Astrocyte of the cerebellum (primary cell): ENCODE data around the gene ADGRB3.
A peak's percentile ranks its signal among the peaks of the same experiment; 100 is the strongest.

ENCODE experiments used
- DNase-seq: peaks from one replicate; pipeline ENCODE4 v3.0.0-alpha.2; 2011; ENCODE audit warnings: low read depth
- H3K4me3 ChIP-seq: 2 replicates; pipeline ENCODE4 v1.5.1; 2011; ENCODE audit warnings: mild to moderate bottlenecking, low read depth, low read length, moderate library complexity
- CTCF ChIP-seq: IDR thresholded peaks from 2 replicates; pipeline ENCODE4 v1.5.1; 2012; ENCODE audit warnings: low read length, low read depth, moderate library complexity, mild to moderate bottlenecking; ENCODE audit errors: missing control alignments
- in situ Hi-C: cut with HindIII; loops from 2 replicates; pipeline ENCODE4 v1.10.0; 2017; ENCODE audit warnings: low sequenced_read_pairs

The ADGRB3 gene

GRCh38 chr6:69263297-69263696, 628.2 kb downstream of the ADGRB3 start:
- DNase-seq = no peak
- H3K4me3 ChIP-seq = no peak overlapping the region
- TF ChIP-seq CTCF = no peak
- in situ Hi-C loops = no loop called here

- DNase-seq = no peak
- no peak for TF ChIP-seq CTCF
- in situ Hi-C loops = no loop called here
- H3K4me3 ChIP-seq = no peak overlapping the region
These were observed 630.0 kb downstream of the ADGRB3 start for GRCh38 chr6:69265090-69265489.

- no peak overlapping the region for H3K4me3 ChIP-seq
- DNase-seq = no peak
- in situ Hi-C loops = no loop called here
- TF ChIP-seq CTCF = no peak
These were observed 630.6 kb downstream of the ADGRB3 start for GRCh38 chr6:69265706-69266105.

- DNase-seq = no peak
- in situ Hi-C loops = no loop called here
- TF ChIP-seq CTCF = no peak
- no peak overlapping the region for H3K4me3 ChIP-seq
These were observed 641.1 kb downstream of the ADGRB3 start for GRCh38 chr6:69276204-69276603.

DNA sequence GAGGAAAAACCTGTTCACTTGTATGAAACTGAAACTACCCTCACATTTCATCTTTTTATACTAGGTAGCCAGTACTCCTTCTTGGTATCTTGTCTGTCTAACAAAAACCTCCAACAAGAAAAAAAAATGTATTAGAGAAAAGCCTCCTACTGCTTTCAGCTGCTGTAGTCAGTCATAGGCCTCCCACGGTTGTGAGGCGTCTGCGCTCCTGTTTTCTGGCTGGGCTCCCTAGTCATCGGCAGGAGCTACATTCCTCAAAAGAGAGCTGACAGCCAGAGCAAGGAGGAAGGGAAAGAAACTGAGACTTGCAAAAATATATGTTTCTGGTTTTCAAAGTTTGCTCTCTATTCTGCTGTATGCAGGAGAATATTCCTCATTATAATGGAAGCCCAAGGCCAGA, 644.7 kb downstream of the ADGRB3 start:
- in situ Hi-C loops = no loop called here
- TF ChIP-seq CTCF = no peak
- H3K4me3 ChIP-seq = no peak overlapping the region
- DNase-seq = peak; percentile 23

- in situ Hi-C loops = no loop called here
- no peak overlapping the region for H3K4me3 ChIP-seq
- no peak for DNase-seq
- no peak for TF ChIP-seq CTCF
These were observed 645.8 kb downstream of the ADGRB3 start for GRCh38 chr6:69280858-69281257.

- DNase-seq = no peak
- in situ Hi-C loops = no loop called here
These were observed 649.2 kb downstream of the ADGRB3 start for GRCh38 chr6:69284176-69284730.

More at GRCh38 chr6:69284176-69284730, 649.2 kb downstream of the ADGRB3 start:
- TF ChIP-seq CTCF = no peak
- H3K4me3 ChIP-seq = no peak overlapping the region
